Smooth muscle cell (in vitro differentiated cells): ENCODE results near the gene IL33. TPM values are rescaled to one million over a fixed set of nuclear protein-coding genes. Genes with fewer than 3 reads are reported as not detected.

Experiments used
- DNase-seq: peaks from one replicate; lab custom pipeline; 2025; ENCODE audit not compliant: unreplicated experiment; lab: John Stamatoyannopoulos, UW
- H2AFZ ChIP-seq: fragments of 200-600 bp; sonication (generic); 2 replicates; pipeline ENCODE4 v1.6.0; 2016; ENCODE audit warnings: antibody characterized with exemption, low read depth, mild to moderate bottlenecking
- H3F3A ChIP-seq: fragments of 200-600 bp; sonication (generic); 2 replicates; pipeline ENCODE4 v1.6.0; 2017; ENCODE audit warnings: antibody characterized with exemption, low read depth
- H3K27ac ChIP-seq: fragments of 200-600 bp; sonication (generic); 2 replicates; pipeline ENCODE4 v1.5.1; 2016; ENCODE audit warnings: low read depth, mild to moderate bottlenecking
- H3K27me3 ChIP-seq: fragments of 200-600 bp; sonication (generic); 2 replicates; pipeline ENCODE4 v1.6.1; 2016; ENCODE audit warnings: low read depth, mild to moderate bottlenecking
- H3K36me3 ChIP-seq: fragments of 200-600 bp; sonication (generic); 2 replicates; pipeline ENCODE4 v1.5.1; 2016; ENCODE audit warnings: low read depth
- H3K4me1 ChIP-seq: fragments of 200-600 bp; sonication (generic); 2 replicates; pipeline ENCODE4 v1.5.1; 2016; ENCODE audit warnings: low read depth
- H3K4me2 ChIP-seq: fragments of 200-600 bp; sonication (generic); 2 replicates; pipeline ENCODE4 v1.6.0; 2016; ENCODE audit warnings: mild to moderate bottlenecking
- H3K4me3 ChIP-seq: fragments of 200-600 bp; sonication (generic); 2 replicates; pipeline ENCODE4 v1.5.1; 2016; ENCODE audit warnings: mild to moderate bottlenecking
- H3K79me2 ChIP-seq: fragments of 200-600 bp; sonication (generic); 2 replicates; pipeline ENCODE4 v1.6.0; 2016; ENCODE audit warnings: low read depth, mild to moderate bottlenecking
- H3K9ac ChIP-seq: fragments of 200-600 bp; sonication (generic); 2 replicates; pipeline ENCODE4 v1.6.0; 2016; ENCODE audit warnings: low read depth
- H3K9me3 ChIP-seq: fragments of 200-600 bp; sonication (generic); replicated peaks from 2 replicates; pipeline ENCODE4 v1.5.1; 2016; ENCODE audit warnings: low read depth
- H4K20me1 ChIP-seq: fragments of 200-600 bp; sonication (generic); 2 replicates; pipeline ENCODE4 v1.6.0; 2016; ENCODE audit warnings: low read depth
- WGBS: methylation state at CpG from one replicate; pipeline ENCODE4 v1.1.7; 2016; ENCODE audit warnings: low lambda C conversion rate; 5-methylcytosine and 5-hydroxymethylcytosine counted together
- polyA plus RNA-seq: library from polyadenylated mRNA; unstranded; fragments of >200 nt; fragmentation: Nextera tagmentation; extraction: Ambion mirVana; gene quantifications from 2 replicates; pipeline ENCODE4 v1.2.1, GENCODE V29; 2016
- total RNA-seq: library from RNA; depleted of rRNA; stranded (reverse); fragments of >200 nt; gene quantifications from 2 replicates; pipeline ENCODE4 v1.2.3, GENCODE V29; 2014
- TF ChIP-seq, protein P1 (sequence below): fragments of 200-600 bp; sonication (generic); IDR thresholded peaks from 2 replicates; pipeline ENCODE4 v1.5.1; 2017; ENCODE audit warnings: borderline replicate concordance, mild to moderate bottlenecking, antibody characterized with exemption; ENCODE audit not compliant: insufficient read depth, poor library complexity, severe bottlenecking

The IL33 gene
- total and polyA plus RNA-seq, 2 experiments from 2014 or later = 6.7 to 14.4 TPM

DNA sequence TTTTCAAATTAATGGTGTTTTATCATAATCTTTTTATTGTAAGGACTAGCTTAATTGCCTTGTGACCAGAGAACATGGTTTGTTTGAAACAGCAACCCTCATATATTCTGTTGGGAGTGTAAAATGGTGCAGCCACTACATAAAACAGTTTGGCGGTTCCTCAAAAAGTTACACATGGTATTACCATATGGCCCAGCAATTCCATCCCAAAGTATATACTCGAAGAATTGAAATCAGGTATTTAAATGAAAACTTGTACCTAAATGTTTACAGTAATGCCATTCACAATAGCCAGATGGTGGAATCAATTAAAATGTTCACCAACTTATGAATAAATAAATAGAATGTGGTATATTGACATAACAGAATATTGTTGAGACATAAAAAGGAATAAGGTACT, 14.8 kb upstream of the IL33 start:
- 84% methylated on average over 2 of the region's 2 CpGs for WGBS

GRCh38 chr9:6209966-6210365, 5.6 kb upstream of the IL33 start:
- Histone ChIP-seq H4K20me1 (no peaks in the 10 kb centered on the region), H3K36me3 (no peaks in the 10 kb centered on the region), H3K9me3 (peaks cover 5% of the 10 kb centered on the region), H3K4me2 (no peak overlapping the region), H3K79me2 (no peaks in the 10 kb centered on the region), H3K4me1 (no peaks in the 10 kb centered on the region), H3K27ac (no peak overlapping the region), H3K27me3 (no peaks in the 10 kb centered on the region), H3F3A (no peaks in the 10 kb centered on the region), H3K4me3 (no peak overlapping the region), H3K9ac (no peak overlapping the region), H2AFZ (no peak overlapping the region)
- no peak for DNase-seq
- WGBS = 92% methylated on average over 2 of the region's 2 CpGs
- TF ChIP-seq, protein P1, sequence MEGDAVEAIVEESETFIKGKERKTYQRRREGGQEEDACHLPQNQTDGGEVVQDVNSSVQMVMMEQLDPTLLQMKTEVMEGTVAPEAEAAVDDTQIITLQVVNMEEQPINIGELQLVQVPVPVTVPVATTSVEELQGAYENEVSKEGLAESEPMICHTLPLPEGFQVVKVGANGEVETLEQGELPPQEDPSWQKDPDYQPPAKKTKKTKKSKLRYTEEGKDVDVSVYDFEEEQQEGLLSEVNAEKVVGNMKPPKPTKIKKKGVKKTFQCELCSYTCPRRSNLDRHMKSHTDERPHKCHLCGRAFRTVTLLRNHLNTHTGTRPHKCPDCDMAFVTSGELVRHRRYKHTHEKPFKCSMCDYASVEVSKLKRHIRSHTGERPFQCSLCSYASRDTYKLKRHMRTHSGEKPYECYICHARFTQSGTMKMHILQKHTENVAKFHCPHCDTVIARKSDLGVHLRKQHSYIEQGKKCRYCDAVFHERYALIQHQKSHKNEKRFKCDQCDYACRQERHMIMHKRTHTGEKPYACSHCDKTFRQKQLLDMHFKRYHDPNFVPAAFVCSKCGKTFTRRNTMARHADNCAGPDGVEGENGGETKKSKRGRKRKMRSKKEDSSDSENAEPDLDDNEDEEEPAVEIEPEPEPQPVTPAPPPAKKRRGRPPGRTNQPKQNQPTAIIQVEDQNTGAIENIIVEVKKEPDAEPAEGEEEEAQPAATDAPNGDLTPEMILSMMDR = no peak

More for the DNA sequence above, 14.8 kb upstream of the IL33 start:
- Histone ChIP-seq H3K79me2 (no peaks in the 10 kb centered on the region), H3K9ac (no peak overlapping the region), H3K36me3 (no peaks in the 10 kb centered on the region), H4K20me1 (no peaks in the 10 kb centered on the region), H3K27ac (no peak overlapping the region), H3K9me3 (no peaks in the 10 kb centered on the region), H3K4me1 (no peaks in the 10 kb centered on the region), H2AFZ (no peak overlapping the region), H3K4me2 (no peak overlapping the region), H3K27me3 (no peaks in the 10 kb centered on the region), H3K4me3 (no peak overlapping the region), H3F3A (no peaks in the 10 kb centered on the region)
- TF ChIP-seq, protein P1 = no peak
- DNase-seq = no peak

DNA sequence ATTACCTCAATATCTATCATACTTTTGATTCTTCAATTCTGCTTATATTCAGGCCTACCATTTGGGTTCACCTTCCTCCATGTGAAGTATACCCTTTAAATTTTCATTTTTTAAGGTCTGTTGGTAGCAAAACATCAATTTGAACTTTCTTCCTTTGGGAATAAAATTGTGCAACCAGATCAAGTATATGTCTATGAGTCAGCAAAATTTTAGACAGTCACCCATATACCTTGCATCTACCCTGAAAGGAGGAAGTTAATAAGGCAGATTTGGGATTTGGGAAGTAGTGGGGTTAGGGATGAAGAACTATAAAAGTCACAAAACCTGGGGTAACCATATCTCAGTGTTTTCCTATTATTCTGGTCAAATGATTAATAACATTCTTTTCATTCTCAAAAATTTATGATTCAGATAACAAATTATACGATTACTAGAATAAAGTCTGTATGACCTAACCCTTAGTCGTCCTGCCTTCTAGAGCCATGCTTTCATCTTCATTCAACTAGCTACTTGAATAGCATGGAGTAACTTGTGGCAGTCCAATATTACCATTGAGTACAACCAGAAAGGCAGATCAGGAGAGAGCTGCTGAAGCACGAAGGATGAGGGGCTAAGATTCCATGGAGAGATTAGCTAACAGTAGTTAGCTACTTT, 2.8 kb upstream of the IL33 start:
- Histone ChIP-seq H3K27me3 (no peaks in the 10 kb centered on the region), H3F3A (no peaks in the 10 kb centered on the region), H3K4me2 (no peak overlapping the region), H3K36me3 (no peaks in the 10 kb centered on the region), H3K9ac (no peak overlapping the region), H4K20me1 (no peaks in the 10 kb centered on the region), H3K9me3 (peaks cover 5% of the 10 kb centered on the region), H2AFZ (no peak overlapping the region), H3K4me1 (no peaks in the 10 kb centered on the region), H3K79me2 (no peaks in the 10 kb centered on the region), H3K4me3 (no peak overlapping the region), H3K27ac (no peak overlapping the region)
- TF ChIP-seq, protein P1 = no peak
- WGBS = 91% methylated on average over 3 of the region's 3 CpGs
- DNase-seq = no peak

DNA sequence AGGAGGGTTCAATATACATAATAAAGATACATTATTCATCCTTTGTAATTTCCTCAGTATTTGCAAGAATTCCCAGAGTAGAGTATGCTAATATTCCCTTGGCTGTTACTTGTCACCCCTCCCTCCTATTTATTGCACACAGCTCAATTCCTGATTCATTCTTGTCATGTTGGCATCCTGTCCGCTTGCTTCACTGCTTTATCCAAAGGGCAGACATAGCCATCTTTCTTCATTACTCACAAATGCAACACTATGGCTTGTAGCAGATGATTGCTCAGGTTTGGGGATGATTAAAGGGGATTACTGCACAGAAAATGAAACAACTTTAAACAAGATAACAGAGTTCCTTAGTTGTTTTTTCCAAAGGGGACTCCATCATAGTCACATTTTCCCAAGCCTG, 1.2 kb upstream of the IL33 start:
- H3K4me2 ChIP-seq = peak overlapping the region; percentile 79
- H3F3A ChIP-seq = no peaks in the 10 kb centered on the region
- H3K9me3 ChIP-seq = peaks cover under 1% of the 10 kb centered on the region
- no peak overlapping the region for H2AFZ ChIP-seq
- no peaks in the 10 kb centered on the region for H4K20me1 ChIP-seq
- no peaks in the 10 kb centered on the region for H3K79me2 ChIP-seq
- no peaks in the 10 kb centered on the region for H3K36me3 ChIP-seq
- TF ChIP-seq, protein P1 = no peak
- no peaks in the 10 kb centered on the region for H3K4me1 ChIP-seq
- H3K9ac ChIP-seq = no peak overlapping the region
- H3K27ac ChIP-seq = peak overlapping the region; percentile 66
- no peak overlapping the region for H3K4me3 ChIP-seq
- H3K27me3 ChIP-seq = no peaks in the 10 kb centered on the region
- no peak for DNase-seq
- WGBS = 40% methylated on average over 1 of the region's 1 CpG
